A673 (cell line): ENCODE data around the gene SLC48A1.

Experiments used
- CTCF ChIP-seq: fragments of 300-800, 200-600 bp; sonication (generic); conservative IDR thresholded peaks from 2 replicates; pipeline ENCODE4 v1.5.1; 2017; ENCODE audit warnings: low read depth, mild to moderate bottlenecking, antibody characterized with exemption, low read length, moderate library complexity, mixed read lengths
- EZH2 ChIP-seq: fragments of 200-600 bp; sonication (generic); IDR thresholded peaks from 2 replicates; pipeline ENCODE4 v1.6.1; 2017; ENCODE audit warnings: borderline replicate concordance, low read depth, mild to moderate bottlenecking, mixed read lengths, antibody characterized with exemption, low read length; ENCODE audit not compliant: poor library complexity, severe bottlenecking

- TF ChIP-seq CTCF (no peak), EZH2 (no peak)
These were observed 52.2 kb downstream of the SLC48A1 start for GRCh38 chr12:47825173-47825639.
